HEK293 (cell line): ENCODE results near the gene VCL.

Source experiments
- HOXA7 ChIP-seq: sonication (generic); formaldehyde crosslinking; IDR thresholded peaks from 2 replicates; pipeline ENCODE4 v1.8.1; 2022; ENCODE audit warnings: missing genetic modification reagents, borderline replicate concordance
- OVOL3 ChIP-seq: fragments of 450-650 bp; formaldehyde crosslinking; IDR thresholded peaks from 2 replicates; pipeline ENCODE4 v1.5.1; 2016; ENCODE audit warnings: missing biosample characterization, missing genetic modification characterization
- SCRT2 ChIP-seq: fragments of 450-650 bp; formaldehyde crosslinking; IDR thresholded peaks from 2 replicates; pipeline ENCODE4 v1.5.1; 2016; ENCODE audit warnings: missing biosample characterization, missing genetic modification characterization
- TCF7L2 ChIP-seq: IDR thresholded peaks from 2 replicates; pipeline ENCODE4 v1.6.1; 2011; ENCODE audit warnings: low read depth, mild to moderate bottlenecking, inconsistent platforms, low read length, moderate library complexity, borderline replicate concordance
- ZNF341 ChIP-seq: fragments of 450-650 bp; formaldehyde crosslinking; IDR thresholded peaks from 2 replicates; pipeline ENCODE4; 2016; ENCODE audit warnings: low read depth, missing biosample characterization, missing genetic modification characterization
- ZNF423 ChIP-seq: fragments of 450-650 bp; formaldehyde crosslinking; IDR thresholded peaks from 2 replicates; pipeline ENCODE4 v1.5.1; 2016; ENCODE audit warnings: missing biosample characterization, missing genetic modification characterization
- ZNF558 ChIP-seq: fragments of 450-650 bp; formaldehyde crosslinking; IDR thresholded peaks from 2 replicates; pipeline ENCODE4 v1.5.1; 2016; ENCODE audit warnings: missing biosample characterization, missing genetic modification characterization
- ZNF623 ChIP-seq: fragments of 450-650 bp; formaldehyde crosslinking; IDR thresholded peaks from 2 replicates; pipeline ENCODE4 v1.5.1; 2016; ENCODE audit warnings: missing biosample characterization, missing genetic modification characterization
- ZNF660 ChIP-seq: fragments of 450-650 bp; IDR thresholded peaks from 2 replicates; pipeline ENCODE4 v1.5.1; 2018; ENCODE audit warnings: missing biosample characterization, mild to moderate bottlenecking, missing genetic modification characterization
- ZXDB ChIP-seq: fragments of 450-650 bp; formaldehyde crosslinking; IDR thresholded peaks from 2 replicates; pipeline ENCODE4 v1.5.1; 2016; ENCODE audit warnings: missing biosample characterization, missing genetic modification characterization
- TF ChIP-seq, protein P1 (sequence below): fragments of 450-650 bp; formaldehyde crosslinking; IDR thresholded peaks from 2 replicates; pipeline ENCODE4 v1.5.1; 2016; ENCODE audit warnings: missing biosample characterization, missing genetic modification characterization
- TF ChIP-seq, protein P2 (sequence below): fragments of 450-650 bp; formaldehyde crosslinking; IDR thresholded peaks from 2 replicates; pipeline ENCODE4 v1.5.1; 2017; ENCODE audit warnings: missing biosample characterization, missing genetic modification characterization
- TF ChIP-seq, protein P3 (sequence below): fragments of 450-650 bp; formaldehyde crosslinking; IDR thresholded peaks from 2 replicates; pipeline ENCODE4 v1.5.1; 2016; ENCODE audit warnings: missing biosample characterization, missing genetic modification characterization, borderline replicate concordance
- TF ChIP-seq, protein P4 (sequence below): fragments of 450-650 bp; formaldehyde crosslinking; IDR thresholded peaks from 2 replicates; pipeline ENCODE4 v1.5.1; 2016; ENCODE audit warnings: missing biosample characterization, missing genetic modification characterization
- TF ChIP-seq, protein P5 (sequence below): fragments of 450-650 bp; formaldehyde crosslinking; conservative IDR thresholded peaks from 2 replicates; pipeline ENCODE4 v1.5.1; 2016; ENCODE audit warnings: low read depth, missing biosample characterization, missing genetic modification characterization
- TF ChIP-seq, protein P6 (sequence below): fragments of 450-650 bp; formaldehyde crosslinking; IDR thresholded peaks from 2 replicates; pipeline ENCODE4 v1.5.1; 2016; ENCODE audit warnings: missing biosample characterization, missing genetic modification characterization

The VCL gene

DNA sequence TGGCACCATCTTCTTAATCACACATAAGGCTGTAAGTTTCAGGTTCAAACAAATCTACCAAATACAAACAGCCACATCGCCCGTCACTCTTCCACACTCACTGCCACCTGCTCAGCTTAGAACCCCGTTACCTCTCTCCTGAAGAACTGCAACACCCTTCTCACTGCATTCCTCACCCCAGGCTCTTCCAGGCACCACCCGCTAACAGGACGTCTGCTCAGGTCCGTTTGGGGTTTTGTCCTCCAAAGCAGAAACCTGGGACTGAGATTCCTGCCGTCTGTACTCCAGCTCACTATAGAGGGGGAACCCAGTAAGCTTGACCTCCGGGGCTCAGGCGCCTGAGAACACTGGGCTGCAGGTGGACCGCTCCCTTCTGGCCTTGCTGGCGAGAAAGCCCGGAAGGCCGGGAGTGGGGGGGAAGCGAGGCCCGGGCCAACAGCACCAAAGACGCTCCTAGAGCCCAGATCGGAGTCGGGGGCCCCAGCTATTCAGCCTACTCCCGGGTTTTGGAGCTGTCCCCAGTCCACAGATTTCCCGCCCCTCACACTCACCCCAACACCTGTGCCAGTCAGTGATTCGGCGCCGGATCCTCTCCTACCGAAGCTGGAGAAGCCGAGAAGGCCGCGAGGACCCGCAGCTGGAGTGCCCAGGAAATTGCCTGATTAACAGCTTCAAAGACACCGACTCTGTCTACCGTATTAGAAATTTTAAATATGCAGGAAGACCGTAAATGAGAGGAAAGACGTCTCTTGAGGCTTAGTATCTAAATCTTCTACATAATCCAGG, 152.5 kb downstream of the VCL start, which contains the start of gene AP3M1 (continued):
- TF ChIP-seq ZXDB (0 out of 2 replicates have a peak, but pooled peaks have one; percentile 28), ZNF623 (tag by site-specific recombination) (no peak), HOXA7 (CRISPR knock-in tag) (no peak), OVOL3 (tag by site-specific recombination) (no peak), ZNF558 (tag by site-specific recombination) (peak; percentile 43; the same call in 1 of the 2 replicates), ZNF423 (tag by site-specific recombination) (no peak), SCRT2 (tag by site-specific recombination) (peak; percentile 71), ZNF660 (tag by site-specific recombination) (peak; percentile 86), ZNF341 (tag by site-specific recombination) (peak; percentile 100), TCF7L2 (peak; percentile 100)
- TF ChIP-seq, protein P1, sequence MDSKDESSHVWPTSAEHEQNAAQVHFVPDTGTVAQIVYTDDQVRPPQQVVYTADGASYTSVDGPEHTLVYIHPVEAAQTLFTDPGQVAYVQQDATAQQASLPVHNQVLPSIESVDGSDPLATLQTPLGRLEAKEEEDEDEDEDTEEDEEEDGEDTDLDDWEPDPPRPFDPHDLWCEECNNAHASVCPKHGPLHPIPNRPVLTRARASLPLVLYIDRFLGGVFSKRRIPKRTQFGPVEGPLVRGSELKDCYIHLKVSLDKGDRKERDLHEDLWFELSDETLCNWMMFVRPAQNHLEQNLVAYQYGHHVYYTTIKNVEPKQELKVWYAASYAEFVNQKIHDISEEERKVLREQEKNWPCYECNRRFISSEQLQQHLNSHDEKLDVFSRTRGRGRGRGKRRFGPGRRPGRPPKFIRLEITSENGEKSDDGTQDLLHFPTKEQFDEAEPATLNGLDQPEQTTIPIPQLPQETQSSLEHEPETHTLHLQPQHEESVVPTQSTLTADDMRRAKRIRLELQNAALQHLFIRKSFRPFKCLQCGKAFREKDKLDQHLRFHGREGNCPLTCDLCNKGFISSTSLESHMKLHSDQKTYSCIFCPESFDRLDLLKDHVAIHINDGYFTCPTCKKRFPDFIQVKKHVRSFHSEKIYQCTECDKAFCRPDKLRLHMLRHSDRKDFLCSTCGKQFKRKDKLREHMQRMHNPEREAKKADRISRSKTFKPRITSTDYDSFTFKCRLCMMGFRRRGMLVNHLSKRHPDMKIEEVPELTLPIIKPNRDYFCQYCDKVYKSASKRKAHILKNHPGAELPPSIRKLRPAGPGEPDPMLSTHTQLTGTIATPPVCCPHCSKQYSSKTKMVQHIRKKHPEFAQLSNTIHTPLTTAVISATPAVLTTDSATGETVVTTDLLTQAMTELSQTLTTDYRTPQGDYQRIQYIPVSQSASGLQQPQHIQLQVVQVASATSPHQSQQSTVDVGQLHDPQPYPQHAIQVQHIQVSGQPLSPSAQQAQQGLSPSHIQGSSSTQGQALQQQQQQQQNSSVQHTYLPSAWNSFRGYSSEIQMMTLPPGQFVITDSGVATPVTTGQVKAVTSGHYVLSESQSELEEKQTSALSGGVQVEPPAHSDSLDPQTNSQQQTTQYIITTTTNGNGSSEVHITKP (tag by site-specific recombination) = no peak; the same call in 1 of the 2 replicates
- TF ChIP-seq, protein P2, sequence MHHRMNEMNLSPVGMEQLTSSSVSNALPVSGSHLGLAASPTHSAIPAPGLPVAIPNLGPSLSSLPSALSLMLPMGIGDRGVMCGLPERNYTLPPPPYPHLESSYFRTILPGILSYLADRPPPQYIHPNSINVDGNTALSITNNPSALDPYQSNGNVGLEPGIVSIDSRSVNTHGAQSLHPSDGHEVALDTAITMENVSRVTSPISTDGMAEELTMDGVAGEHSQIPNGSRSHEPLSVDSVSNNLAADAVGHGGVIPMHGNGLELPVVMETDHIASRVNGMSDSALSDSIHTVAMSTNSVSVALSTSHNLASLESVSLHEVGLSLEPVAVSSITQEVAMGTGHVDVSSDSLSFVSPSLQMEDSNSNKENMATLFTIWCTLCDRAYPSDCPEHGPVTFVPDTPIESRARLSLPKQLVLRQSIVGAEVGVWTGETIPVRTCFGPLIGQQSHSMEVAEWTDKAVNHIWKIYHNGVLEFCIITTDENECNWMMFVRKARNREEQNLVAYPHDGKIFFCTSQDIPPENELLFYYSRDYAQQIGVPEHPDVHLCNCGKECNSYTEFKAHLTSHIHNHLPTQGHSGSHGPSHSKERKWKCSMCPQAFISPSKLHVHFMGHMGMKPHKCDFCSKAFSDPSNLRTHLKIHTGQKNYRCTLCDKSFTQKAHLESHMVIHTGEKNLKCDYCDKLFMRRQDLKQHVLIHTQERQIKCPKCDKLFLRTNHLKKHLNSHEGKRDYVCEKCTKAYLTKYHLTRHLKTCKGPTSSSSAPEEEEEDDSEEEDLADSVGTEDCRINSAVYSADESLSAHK (tag by site-specific recombination) = no peak
- TF ChIP-seq, protein P3, sequence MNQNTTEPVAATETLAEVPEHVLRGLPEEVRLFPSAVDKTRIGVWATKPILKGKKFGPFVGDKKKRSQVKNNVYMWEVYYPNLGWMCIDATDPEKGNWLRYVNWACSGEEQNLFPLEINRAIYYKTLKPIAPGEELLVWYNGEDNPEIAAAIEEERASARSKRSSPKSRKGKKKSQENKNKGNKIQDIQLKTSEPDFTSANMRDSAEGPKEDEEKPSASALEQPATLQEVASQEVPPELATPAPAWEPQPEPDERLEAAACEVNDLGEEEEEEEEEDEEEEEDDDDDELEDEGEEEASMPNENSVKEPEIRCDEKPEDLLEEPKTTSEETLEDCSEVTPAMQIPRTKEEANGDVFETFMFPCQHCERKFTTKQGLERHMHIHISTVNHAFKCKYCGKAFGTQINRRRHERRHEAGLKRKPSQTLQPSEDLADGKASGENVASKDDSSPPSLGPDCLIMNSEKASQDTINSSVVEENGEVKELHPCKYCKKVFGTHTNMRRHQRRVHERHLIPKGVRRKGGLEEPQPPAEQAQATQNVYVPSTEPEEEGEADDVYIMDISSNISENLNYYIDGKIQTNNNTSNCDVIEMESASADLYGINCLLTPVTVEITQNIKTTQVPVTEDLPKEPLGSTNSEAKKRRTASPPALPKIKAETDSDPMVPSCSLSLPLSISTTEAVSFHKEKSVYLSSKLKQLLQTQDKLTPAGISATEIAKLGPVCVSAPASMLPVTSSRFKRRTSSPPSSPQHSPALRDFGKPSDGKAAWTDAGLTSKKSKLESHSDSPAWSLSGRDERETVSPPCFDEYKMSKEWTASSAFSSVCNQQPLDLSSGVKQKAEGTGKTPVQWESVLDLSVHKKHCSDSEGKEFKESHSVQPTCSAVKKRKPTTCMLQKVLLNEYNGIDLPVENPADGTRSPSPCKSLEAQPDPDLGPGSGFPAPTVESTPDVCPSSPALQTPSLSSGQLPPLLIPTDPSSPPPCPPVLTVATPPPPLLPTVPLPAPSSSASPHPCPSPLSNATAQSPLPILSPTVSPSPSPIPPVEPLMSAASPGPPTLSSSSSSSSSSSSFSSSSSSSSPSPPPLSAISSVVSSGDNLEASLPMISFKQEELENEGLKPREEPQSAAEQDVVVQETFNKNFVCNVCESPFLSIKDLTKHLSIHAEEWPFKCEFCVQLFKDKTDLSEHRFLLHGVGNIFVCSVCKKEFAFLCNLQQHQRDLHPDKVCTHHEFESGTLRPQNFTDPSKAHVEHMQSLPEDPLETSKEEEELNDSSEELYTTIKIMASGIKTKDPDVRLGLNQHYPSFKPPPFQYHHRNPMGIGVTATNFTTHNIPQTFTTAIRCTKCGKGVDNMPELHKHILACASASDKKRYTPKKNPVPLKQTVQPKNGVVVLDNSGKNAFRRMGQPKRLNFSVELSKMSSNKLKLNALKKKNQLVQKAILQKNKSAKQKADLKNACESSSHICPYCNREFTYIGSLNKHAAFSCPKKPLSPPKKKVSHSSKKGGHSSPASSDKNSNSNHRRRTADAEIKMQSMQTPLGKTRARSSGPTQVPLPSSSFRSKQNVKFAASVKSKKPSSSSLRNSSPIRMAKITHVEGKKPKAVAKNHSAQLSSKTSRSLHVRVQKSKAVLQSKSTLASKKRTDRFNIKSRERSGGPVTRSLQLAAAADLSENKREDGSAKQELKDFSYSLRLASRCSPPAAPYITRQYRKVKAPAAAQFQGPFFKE (tag by site-specific recombination) = no peak
- TF ChIP-seq, protein P4, sequence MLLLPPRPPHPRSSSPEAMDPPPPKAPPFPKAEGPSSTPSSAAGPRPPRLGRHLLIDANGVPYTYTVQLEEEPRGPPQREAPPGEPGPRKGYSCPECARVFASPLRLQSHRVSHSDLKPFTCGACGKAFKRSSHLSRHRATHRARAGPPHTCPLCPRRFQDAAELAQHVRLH (tag by site-specific recombination) = peak; percentile 81
- TF ChIP-seq, protein P5, sequence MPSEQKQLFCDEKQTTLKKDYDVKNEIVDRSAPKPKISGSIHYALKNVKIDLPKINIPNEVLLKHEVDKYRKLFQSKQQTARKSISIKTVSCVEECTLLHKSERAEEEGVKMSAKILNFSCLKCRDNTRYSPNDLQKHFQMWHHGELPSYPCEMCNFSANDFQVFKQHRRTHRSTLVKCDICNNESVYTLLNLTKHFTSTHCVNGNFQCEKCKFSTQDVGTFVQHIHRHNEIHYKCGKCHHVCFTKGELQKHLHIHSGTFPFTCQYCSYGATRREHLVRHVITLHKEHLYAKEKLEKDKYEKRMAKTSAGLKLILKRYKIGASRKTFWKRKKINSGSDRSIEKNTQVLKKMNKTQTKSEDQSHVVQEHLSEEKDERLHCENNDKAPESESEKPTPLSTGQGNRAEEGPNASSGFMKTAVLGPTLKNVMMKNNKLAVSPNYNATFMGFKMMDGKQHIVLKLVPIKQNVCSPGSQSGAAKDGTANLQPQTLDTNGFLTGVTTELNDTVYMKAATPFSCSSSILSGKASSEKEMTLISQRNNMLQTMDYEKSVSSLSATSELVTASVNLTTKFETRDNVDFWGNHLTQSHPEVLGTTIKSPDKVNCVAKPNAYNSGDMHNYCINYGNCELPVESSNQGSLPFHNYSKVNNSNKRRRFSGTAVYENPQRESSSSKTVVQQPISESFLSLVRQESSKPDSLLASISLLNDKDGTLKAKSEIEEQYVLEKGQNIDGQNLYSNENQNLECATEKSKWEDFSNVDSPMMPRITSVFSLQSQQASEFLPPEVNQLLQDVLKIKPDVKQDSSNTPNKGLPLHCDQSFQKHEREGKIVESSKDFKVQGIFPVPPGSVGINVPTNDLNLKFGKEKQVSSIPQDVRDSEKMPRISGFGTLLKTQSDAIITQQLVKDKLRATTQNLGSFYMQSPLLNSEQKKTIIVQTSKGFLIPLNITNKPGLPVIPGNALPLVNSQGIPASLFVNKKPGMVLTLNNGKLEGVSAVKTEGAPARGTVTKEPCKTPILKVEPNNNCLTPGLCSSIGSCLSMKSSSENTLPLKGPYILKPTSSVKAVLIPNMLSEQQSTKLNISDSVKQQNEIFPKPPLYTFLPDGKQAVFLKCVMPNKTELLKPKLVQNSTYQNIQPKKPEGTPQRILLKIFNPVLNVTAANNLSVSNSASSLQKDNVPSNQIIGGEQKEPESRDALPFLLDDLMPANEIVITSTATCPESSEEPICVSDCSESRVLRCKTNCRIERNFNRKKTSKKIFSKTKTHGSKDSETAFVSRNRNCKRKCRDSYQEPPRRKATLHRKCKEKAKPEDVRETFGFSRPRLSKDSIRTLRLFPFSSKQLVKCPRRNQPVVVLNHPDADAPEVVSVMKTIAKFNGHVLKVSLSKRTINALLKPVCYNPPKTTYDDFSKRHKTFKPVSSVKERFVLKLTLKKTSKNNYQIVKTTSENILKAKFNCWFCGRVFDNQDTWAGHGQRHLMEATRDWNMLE (tag by site-specific recombination) = no peak; the same call in 1 of the 2 replicates
- TF ChIP-seq, protein P6, sequence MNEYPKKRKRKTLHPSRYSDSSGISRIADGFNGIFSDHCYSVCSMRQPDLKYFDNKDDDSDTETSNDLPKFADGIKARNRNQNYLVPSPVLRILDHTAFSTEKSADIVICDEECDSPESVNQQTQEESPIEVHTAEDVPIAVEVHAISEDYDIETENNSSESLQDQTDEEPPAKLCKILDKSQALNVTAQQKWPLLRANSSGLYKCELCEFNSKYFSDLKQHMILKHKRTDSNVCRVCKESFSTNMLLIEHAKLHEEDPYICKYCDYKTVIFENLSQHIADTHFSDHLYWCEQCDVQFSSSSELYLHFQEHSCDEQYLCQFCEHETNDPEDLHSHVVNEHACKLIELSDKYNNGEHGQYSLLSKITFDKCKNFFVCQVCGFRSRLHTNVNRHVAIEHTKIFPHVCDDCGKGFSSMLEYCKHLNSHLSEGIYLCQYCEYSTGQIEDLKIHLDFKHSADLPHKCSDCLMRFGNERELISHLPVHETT (tag by site-specific recombination) = peak; percentile 91
